Left lung (tissue), 10 donors: ENCODE measurements around the gene EMC1. TPM values are rescaled to one million over a fixed set of nuclear protein-coding genes. Genes with fewer than 3 reads are reported as not detected.
"Not testable (repeated sequence)": the region's sequence is repeated elsewhere in the genome, so short reads cannot be mapped to it uniquely, and the experiment has no call there.

ENCODE experiments used
- ATAC-seq: fragments of 200-7000 bp; cut with Tn5 transposase; one replicate; pipeline ENCODE4 v1.9.1; 2020; ENCODE audit warnings: moderate library complexity
- DNase-seq, 4 donors: peaks; one replicate each; pipeline ENCODE4 v3.0.0-alpha.2; 2013 to 2020
- H3K27ac ChIP-seq, 2 donors: fragments of 200-600 bp; sonication (generic) in 1 of 2; one replicate each; pipeline versions ENCODE4 v1.5.0 to v1.8.0; 2020 to 2021
- H3K27me3 ChIP-seq, 2 donors: fragments of 200-600 bp; sonication (generic) in 1 of 2; one replicate each; pipeline versions ENCODE4 v1.5.0 to v1.8.0; 2020 to 2021
- H3K36me3 ChIP-seq, 2 donors: fragments of 200-600 bp; sonication (generic) in 1 of 2; one replicate each; pipeline versions ENCODE4 v1.5.0 to v1.8.0; 2020 to 2021
- H3K4me1 ChIP-seq, 2 donors: fragments of 200-600 bp; one replicate each; pipeline ENCODE4 v1.8.0; 2021
- H3K4me3 ChIP-seq, 2 donors: fragments of 200-600 bp; sonication (generic) in 1 of 2; one replicate each; pipeline versions ENCODE4 v1.5.0 to v1.8.0; 2020 to 2021; ENCODE audit warnings: mild to moderate bottlenecking in 1 of 2
- H3K9me3 ChIP-seq, 2 donors: fragments of 200-600 bp; sonication (generic) in 1 of 2; one replicate each; pipeline versions ENCODE4 v1.5.0 to v1.8.0; 2020 to 2021
- intact Hi-C, 2 donors: fragments of 100-400 bp; cut with DNase I; formaldehyde crosslinking; loops; one replicate each; pipeline versions ENCODE4 v1.11.2 to v1.14.2; 2022
- polyA plus RNA-seq, 6 donors: library from polyadenylated mRNA; unstranded; fragments of 120-200 nt; gene quantifications; one replicate each; pipeline ENCODE4 v1.2.1, GENCODE V29; 2013; ENCODE audit not compliant: insufficient read length in 6 of 6
- total RNA-seq, 2 donors: library from RNA; stranded (reverse); fragmentation: NEBNext Ultra II Directional; extraction: Animal tissue kit (Norgen Biotek cat#: 25700); gene quantifications; one replicate each; pipeline ENCODE4 v1.2.1, GENCODE V29; 2021
- TF ChIP-seq, protein P1 (sequence below), 2 donors: fragments of 200-600 bp; sonication (generic) in 1 of 2; IDR thresholded peaks; one replicate each; pipeline versions ENCODE4 v1.5.0 to v1.8.0; 2021; ENCODE audit warnings: antibody characterized with exemption in 2 of 2
- donor health status: DM: no; HTN: yes; CAD: no.
- donor health status: DM: no; HTN: no; CAD: no.

Gene EMC1
- total and polyA plus RNA-seq, 8 donors, result 43.7 to 55.5 (median 52.4) TPM

DNA sequence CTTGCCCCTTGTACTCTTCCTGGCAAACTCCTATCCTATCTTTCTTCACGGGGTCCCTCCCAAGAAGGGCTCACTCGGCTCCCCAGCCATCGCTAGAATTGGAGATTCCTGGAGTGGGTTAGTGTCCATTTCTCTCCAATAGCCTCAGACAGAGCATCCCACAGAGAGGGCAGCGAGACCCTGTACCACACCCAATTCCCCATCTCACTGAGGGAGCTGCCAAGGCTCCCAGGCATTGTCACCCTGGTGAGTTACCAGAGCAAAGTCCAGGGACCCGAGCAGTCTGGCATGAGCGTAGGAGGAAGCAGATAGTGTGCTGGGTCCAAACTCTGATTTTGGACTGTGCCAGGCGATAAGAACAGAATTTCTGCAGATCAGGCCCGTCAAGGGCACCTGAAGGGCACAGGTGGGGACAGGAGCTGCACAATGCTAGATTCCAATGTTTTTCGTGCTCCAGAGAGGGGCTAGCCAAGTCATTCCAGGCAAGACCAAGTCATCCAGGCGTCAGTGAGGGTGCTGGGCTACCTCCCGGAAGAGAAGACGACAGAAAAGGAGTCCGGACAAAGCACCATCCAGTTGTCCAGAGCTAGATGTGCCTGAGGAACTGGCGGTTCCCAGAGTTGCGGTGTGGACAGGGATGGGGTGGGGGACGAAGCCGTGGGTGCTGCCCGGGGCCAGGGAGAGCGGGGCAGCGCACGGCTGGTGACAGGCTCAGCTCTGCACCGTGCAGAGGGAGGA, 22.0 kb upstream of the EMC1 start:
- ATAC-seq, result peak; percentile 8
- Histone ChIP-seq H3K4me3 (no peak overlapping the region), H3K27me3 (peaks cover 3 to 26% of the 10 kb centered on the region in 2 donors), H3K4me1 (no peaks in the 10 kb centered on the region), H3K36me3 (no peaks in the 10 kb centered on the region), H3K9me3 (peaks cover 0 to 10% of the 10 kb centered on the region in 2 donors), H3K27ac (no peak overlapping the region)
- intact Hi-C loops, result no loop called here
- TF ChIP-seq, protein P1, sequence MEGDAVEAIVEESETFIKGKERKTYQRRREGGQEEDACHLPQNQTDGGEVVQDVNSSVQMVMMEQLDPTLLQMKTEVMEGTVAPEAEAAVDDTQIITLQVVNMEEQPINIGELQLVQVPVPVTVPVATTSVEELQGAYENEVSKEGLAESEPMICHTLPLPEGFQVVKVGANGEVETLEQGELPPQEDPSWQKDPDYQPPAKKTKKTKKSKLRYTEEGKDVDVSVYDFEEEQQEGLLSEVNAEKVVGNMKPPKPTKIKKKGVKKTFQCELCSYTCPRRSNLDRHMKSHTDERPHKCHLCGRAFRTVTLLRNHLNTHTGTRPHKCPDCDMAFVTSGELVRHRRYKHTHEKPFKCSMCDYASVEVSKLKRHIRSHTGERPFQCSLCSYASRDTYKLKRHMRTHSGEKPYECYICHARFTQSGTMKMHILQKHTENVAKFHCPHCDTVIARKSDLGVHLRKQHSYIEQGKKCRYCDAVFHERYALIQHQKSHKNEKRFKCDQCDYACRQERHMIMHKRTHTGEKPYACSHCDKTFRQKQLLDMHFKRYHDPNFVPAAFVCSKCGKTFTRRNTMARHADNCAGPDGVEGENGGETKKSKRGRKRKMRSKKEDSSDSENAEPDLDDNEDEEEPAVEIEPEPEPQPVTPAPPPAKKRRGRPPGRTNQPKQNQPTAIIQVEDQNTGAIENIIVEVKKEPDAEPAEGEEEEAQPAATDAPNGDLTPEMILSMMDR (IDR thresholded peaks at IDR 0.05), result no peak
- no peak for DNase-seq

GRCh38 chr1:19272064-19272463, 20.7 kb upstream of the EMC1 start:
- ATAC-seq, result peak; percentile 64
- Histone ChIP-seq H3K27me3 (peaks cover 3 to 26% of the 10 kb centered on the region in 2 donors), H3K9me3 (peaks cover 0 to 8% of the 10 kb centered on the region in 2 donors), H3K36me3 (no peaks in the 10 kb centered on the region), H3K27ac (no peak overlapping the region), H3K4me3 (no peak overlapping the region), H3K4me1 (no peaks in the 10 kb centered on the region)
- TF ChIP-seq, protein P1 (IDR thresholded peaks at IDR 0.05), result no peak
- no peak for DNase-seq
- intact Hi-C loops, result no loop called here

DNA sequence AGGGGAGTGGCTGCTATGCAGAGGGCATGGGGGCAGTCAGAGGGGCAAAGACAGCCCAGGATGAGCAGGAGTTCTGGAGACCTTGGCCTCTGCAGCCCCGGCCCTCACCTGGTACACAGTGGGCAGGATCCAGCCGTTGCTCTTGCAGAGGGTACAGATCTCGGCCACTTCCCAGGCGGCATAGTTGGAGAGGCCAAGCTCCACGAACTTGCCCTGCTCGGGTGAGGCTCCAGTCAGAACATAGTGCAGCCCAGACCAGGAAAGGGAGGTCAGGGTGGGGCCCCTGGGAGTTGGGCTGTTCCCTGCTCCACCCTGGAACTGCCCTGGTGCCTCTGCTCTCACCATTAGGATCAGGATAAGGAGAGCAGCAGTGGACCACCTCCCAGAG, 19.0 kb upstream of the EMC1 start:
- H3K27me3 ChIP-seq, result peaks cover 3 to 26% of the 10 kb centered on the region in 2 donors
- H3K36me3 ChIP-seq, H3K27ac ChIP-seq, H3K4me1 ChIP-seq, ATAC-seq, DNase-seq, H3K4me3 ChIP-seq, intact Hi-C loops, H3K9me3 ChIP-seq: not testable (repeated sequence)

- H3K36me3 ChIP-seq, H3K9me3 ChIP-seq, intact Hi-C loops, DNase-seq, H3K27ac ChIP-seq, H3K4me1 ChIP-seq, ATAC-seq, H3K4me3 ChIP-seq: not testable (repeated sequence)
- H3K27me3 ChIP-seq, result peaks cover 3 to 21% of the 10 kb centered on the region in 2 donors
Observed at GRCh38 chr1:19269427-19270342, 18.4 kb upstream of the EMC1 start.

- intact Hi-C loops, result no loop called here
- Histone ChIP-seq H3K27ac (no peak overlapping the region), H3K36me3 (no peaks in the 10 kb centered on the region), H3K4me1 (no peaks in the 10 kb centered on the region), H3K27me3 (peaks cover under 1 to 9% of the 10 kb centered on the region in 2 donors), H3K4me3 (no peak overlapping the region), H3K9me3 (no peaks in the 10 kb centered on the region)
- no peak for DNase-seq
- no peak for ATAC-seq
- TF ChIP-seq, protein P1 (IDR thresholded peaks at IDR 0.05), result no peak
Observed at GRCh38 chr1:19268445-19268844, 17.1 kb upstream of the EMC1 start.

- H3K9me3 ChIP-seq, result no peaks in the 10 kb centered on the region
- ATAC-seq, result no peak
- no peak overlapping the region for H3K27ac ChIP-seq
- H3K27me3 ChIP-seq, result no peaks in the 10 kb centered on the region
- peaks cover 0 to 32% of the 10 kb centered on the region in 2 donors for H3K36me3 ChIP-seq
- TF ChIP-seq, protein P1 (IDR thresholded peaks at IDR 0.05), result no peak
- no peaks in the 10 kb centered on the region for H3K4me1 ChIP-seq
- intact Hi-C loops, result no loop called here
- no peak overlapping the region for H3K4me3 ChIP-seq
- no peak for DNase-seq
Observed at GRCh38 chr1:19262744-19263143, 11.4 kb upstream of the EMC1 start.
